HUES48 (cell line): ENCODE results near the gene LRRC14B.

Source experiments
- H3K27ac ChIP-seq: one replicate; pipeline ENCODE4 v1.7.0; 2013; ENCODE audit warnings: low read depth, low read length, inconsistent platforms
- H3K27me3 ChIP-seq: 2 replicates; pipeline ENCODE4 v1.6.1; 2013; ENCODE audit warnings: mild to moderate bottlenecking, low read length; ENCODE audit not compliant: control insufficient read depth, insufficient read depth
- H3K36me3 ChIP-seq: 2 replicates; pipeline ENCODE4 v1.6.1; 2013; ENCODE audit warnings: low read length; ENCODE audit not compliant: control insufficient read depth, insufficient read depth
- H3K4me1 ChIP-seq: 2 replicates; pipeline ENCODE4 v1.6.1; 2013; ENCODE audit warnings: mild to moderate bottlenecking, low read length; ENCODE audit not compliant: control insufficient read depth, insufficient read depth
- H3K4me3 ChIP-seq: 2 replicates; pipeline ENCODE4 v1.5.1; 2013; ENCODE audit warnings: mild to moderate bottlenecking, low read depth, low read length
- H3K9ac ChIP-seq: 2 replicates; pipeline ENCODE4 v1.6.1; 2013; ENCODE audit warnings: mild to moderate bottlenecking, low read depth, low read length, moderate library complexity
- H3K9me3 ChIP-seq: 2 replicates; pipeline ENCODE4 v1.6.1; 2013; ENCODE audit warnings: low read length; ENCODE audit not compliant: control insufficient read depth, insufficient read depth

Gene LRRC14B

DNA sequence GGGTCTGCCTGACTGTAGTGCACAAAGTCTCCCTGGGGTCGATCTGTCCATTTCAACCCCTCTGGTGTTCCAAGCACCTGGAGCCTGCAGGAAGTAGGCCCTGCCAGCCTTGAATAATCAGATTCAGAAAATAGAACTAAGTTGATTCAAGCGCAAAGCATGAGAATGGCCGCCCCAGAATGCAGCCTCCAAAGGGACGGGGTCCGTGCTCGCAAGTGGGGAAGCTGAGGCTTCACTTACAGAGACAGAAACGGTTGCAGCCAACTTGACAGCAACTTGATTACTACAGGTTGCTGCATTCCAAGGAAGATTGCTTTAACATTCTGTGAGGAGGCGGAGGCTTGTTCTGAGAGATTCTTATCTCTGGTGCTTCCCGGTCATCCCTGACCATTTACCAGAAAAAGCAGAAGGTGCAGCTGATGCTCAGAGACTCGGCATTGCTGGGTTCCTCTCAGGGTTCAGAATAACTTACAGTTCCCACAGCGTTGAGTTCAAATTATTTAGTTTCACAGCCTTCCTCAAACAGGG is 14.9 kb upstream of the LRRC14B start:
- no peaks in the 10 kb centered on the region for H3K27me3 ChIP-seq
- peaks cover 24% of the 10 kb centered on the region for H3K36me3 ChIP-seq
- peaks cover 6% of the 10 kb centered on the region; the same call in 1 of the 2 replicates for H3K4me1 ChIP-seq

GRCh38 chr5:178110-178509 is 13.2 kb upstream of the LRRC14B start:
- H3K27me3 ChIP-seq, result no peaks in the 10 kb centered on the region
- H3K27ac ChIP-seq, result no peak overlapping the region
- no peaks in the 10 kb centered on the region for H3K9me3 ChIP-seq
- H3K9ac ChIP-seq, result no peak overlapping the region
- H3K4me1 ChIP-seq, result peaks cover 6% of the 10 kb centered on the region; the same call in 1 of the 2 replicates
- no peak overlapping the region for H3K4me3 ChIP-seq
- peaks cover 31% of the 10 kb centered on the region for H3K36me3 ChIP-seq

More for the DNA sequence above, 14.9 kb upstream of the LRRC14B start:
- H3K9ac ChIP-seq, result no peak overlapping the region
- H3K4me3 ChIP-seq, result no peak overlapping the region
- no peaks in the 10 kb centered on the region for H3K9me3 ChIP-seq
- no peak overlapping the region for H3K27ac ChIP-seq

DNA sequence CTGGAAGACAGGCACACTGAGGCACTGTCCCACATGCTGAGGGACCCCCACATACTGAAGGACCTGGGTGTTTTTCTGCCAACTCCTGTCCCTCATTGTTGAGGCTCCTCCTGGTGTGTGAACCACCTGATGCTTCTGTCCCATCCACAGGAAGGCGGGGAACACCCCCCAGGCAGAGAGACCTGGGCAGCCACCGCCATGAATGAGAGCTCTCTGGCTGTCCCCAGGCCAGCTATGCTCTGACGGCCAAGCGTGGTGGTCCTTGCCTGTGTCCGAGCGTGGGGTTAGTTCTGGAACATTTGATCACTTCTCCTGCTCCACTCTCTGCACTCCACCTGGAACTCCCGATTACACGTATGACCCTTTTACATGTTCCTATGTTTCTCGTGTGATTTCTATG is 11.9 kb upstream of the LRRC14B start:
- peaks cover 6% of the 10 kb centered on the region; the same call in 1 of the 2 replicates for H3K4me1 ChIP-seq
- no peak overlapping the region for H3K4me3 ChIP-seq
- peaks cover 24% of the 10 kb centered on the region for H3K36me3 ChIP-seq
- no peak overlapping the region for H3K9ac ChIP-seq
- no peaks in the 10 kb centered on the region for H3K27me3 ChIP-seq
- no peak overlapping the region for H3K27ac ChIP-seq
- no peaks in the 10 kb centered on the region for H3K9me3 ChIP-seq

DNA sequence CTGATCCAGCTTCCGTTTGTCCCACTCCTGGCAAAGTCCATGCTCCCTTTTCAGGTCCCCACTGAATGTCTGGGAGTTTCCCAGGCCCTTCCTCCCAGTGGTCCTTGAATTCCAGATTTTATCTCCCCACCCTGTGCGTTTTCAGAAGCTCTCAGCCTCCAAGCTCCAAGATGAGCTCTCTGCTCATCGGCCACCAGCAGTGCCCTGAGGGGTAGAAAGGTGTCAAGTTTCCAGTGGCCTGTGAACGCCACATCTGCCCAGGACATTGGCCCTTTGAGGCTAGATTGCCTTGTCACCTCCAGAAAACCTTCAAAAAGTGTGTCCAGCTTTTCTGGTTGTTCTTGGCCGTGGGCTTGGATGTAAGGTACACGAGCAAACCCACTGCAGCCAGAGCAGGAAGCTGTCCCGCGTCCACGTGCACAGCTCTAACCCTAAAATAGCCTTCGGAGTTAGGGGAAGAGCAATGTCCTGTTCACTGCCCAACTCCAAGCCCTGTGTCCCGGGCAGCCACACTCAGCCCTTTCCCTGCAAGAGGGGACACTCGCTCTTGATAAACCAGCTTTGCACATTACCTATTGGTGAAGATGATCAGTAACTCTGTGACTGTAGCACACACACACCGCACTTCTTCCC is 10.9 kb upstream of the LRRC14B start:
- Histone ChIP-seq H3K9ac (no peak overlapping the region), H3K9me3 (no peaks in the 10 kb centered on the region), H3K36me3 (peaks cover 21% of the 10 kb centered on the region), H3K4me1 (peaks cover 6% of the 10 kb centered on the region; the same call in 1 of the 2 replicates), H3K27me3 (no peaks in the 10 kb centered on the region), H3K4me3 (no peak overlapping the region), H3K27ac (no peak overlapping the region)

- no peak overlapping the region for H3K4me3 ChIP-seq
- H3K27me3 ChIP-seq, result no peaks in the 10 kb centered on the region
- no peaks in the 10 kb centered on the region for H3K9me3 ChIP-seq
- no peak overlapping the region for H3K27ac ChIP-seq
- no peak overlapping the region for H3K9ac ChIP-seq
- H3K4me1 ChIP-seq, result peaks cover 6% of the 10 kb centered on the region; the same call in 1 of the 2 replicates
- peaks cover 21% of the 10 kb centered on the region for H3K36me3 ChIP-seq
Measured at GRCh38 chr5:181160-181559, 10.1 kb upstream of the LRRC14B start.

DNA sequence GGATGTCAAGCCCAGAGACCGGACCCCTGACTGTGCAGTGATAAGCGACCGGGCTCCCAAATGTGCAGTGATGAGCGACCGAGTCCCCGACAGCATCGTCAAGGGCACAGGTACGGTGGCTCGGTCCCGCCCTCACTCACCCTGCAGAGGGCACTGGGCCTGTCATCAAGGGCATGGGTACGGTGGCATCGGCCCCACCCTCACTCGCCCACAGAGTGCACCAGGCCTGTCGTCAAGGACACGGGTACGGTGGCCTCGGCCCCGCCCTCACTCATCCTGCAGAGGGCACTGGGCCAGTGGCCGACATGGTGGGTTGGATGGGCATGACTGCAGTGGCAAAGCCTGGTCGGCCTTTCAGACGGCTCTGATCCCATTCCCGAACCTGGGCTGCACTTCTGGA is 9.7 kb upstream of the LRRC14B start:
- H3K9me3 ChIP-seq, result no peaks in the 10 kb centered on the region
- no peak overlapping the region for H3K9ac ChIP-seq

GRCh38 chr5:182126-182525 is 9.2 kb upstream of the LRRC14B start:
- Histone ChIP-seq H3K9ac (no peak overlapping the region), H3K4me3 (no peak overlapping the region), H3K27ac (no peak overlapping the region), H3K27me3 (no peaks in the 10 kb centered on the region), H3K4me1 (peaks cover 6% of the 10 kb centered on the region; the same call in 1 of the 2 replicates), H3K9me3 (no peaks in the 10 kb centered on the region), H3K36me3 (peaks cover 21% of the 10 kb centered on the region)

More for the DNA sequence above, 9.7 kb upstream of the LRRC14B start:
- Histone ChIP-seq H3K36me3 (peaks cover 21% of the 10 kb centered on the region), H3K4me3 (no peak overlapping the region), H3K4me1 (peaks cover 6% of the 10 kb centered on the region; the same call in 1 of the 2 replicates), H3K27ac (no peak overlapping the region), H3K27me3 (no peaks in the 10 kb centered on the region)

GRCh38 chr5:184471-184870 is 6.8 kb upstream of the LRRC14B start:
- Histone ChIP-seq H3K4me3 (no peak overlapping the region), H3K9ac (no peak overlapping the region), H3K27ac (no peak overlapping the region), H3K9me3 (no peaks in the 10 kb centered on the region), H3K27me3 (no peaks in the 10 kb centered on the region), H3K36me3 (peaks cover 21% of the 10 kb centered on the region), H3K4me1 (peaks cover 15% of the 10 kb centered on the region; the same call in 1 of the 2 replicates)

- H3K27me3 ChIP-seq, result no peaks in the 10 kb centered on the region
- H3K9ac ChIP-seq, result no peak overlapping the region
- peaks cover 20% of the 10 kb centered on the region for H3K36me3 ChIP-seq
- peaks cover 12% of the 10 kb centered on the region; the same call in 1 of the 2 replicates for H3K4me1 ChIP-seq
- no peaks in the 10 kb centered on the region for H3K9me3 ChIP-seq
- no peak overlapping the region for H3K27ac ChIP-seq
- H3K4me3 ChIP-seq, result no peak overlapping the region
Measured at GRCh38 chr5:185095-186070, 5.9 kb upstream of the LRRC14B start.

DNA sequence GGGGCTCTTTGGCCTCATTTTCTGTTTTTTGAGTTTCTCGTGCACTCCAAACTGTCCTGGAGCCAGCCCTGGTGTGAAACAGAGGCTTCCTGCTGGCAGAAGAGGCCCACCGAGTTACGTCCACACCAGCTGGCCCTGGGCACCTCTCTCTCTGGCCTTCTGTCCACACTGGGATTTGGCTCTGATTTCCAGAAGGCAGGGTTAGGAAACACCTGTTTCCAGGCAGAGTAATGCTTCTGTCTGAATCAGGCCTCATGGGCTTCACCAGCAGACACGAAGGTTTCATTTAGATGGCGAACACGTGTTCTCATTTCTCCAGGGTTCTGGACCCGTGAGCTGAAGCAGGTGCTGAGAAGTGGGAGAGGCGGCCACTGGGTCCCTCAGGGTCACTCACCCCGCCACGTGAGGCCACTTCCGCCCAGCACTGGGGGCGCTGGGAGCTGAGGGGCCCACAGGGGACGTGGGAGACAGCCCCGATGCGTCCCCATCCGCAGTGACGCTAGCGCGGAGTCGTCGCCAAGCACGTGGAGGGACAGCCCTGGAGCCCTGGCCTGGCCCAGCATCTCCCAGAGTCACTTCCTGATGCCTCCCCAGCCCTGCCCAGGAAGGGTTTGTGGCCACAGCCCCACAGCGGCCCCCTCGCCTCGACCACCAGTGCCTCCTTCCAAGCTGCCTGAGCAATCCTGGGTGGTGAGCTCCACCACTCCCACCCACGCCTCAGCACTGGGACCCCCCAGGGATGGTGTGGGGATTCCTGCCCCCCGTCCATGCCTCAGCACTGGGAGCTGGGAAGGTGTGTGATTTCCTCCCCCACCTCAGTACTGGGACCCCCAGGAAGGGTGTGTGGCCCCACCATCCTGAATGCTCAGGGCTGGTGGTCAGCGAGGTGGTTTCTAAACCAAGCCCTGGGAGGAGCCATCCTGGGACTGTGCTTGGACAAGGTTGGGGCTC is 4.9 kb upstream of the LRRC14B start:
- Histone ChIP-seq H3K27me3 (no peaks in the 10 kb centered on the region), H3K9ac (no peak overlapping the region), H3K4me1 (peaks cover 9% of the 10 kb centered on the region; the same call in 1 of the 2 replicates)

More for the DNA sequence above, 4.9 kb upstream of the LRRC14B start:
- H3K9me3 ChIP-seq, result no peaks in the 10 kb centered on the region
- no peak overlapping the region for H3K4me3 ChIP-seq
- no peak overlapping the region for H3K27ac ChIP-seq
- peaks cover 17% of the 10 kb centered on the region for H3K36me3 ChIP-seq
